Measurements from ENCODE around the gene SHISAL1.

- TF ChIP-seq, protein P1, sequence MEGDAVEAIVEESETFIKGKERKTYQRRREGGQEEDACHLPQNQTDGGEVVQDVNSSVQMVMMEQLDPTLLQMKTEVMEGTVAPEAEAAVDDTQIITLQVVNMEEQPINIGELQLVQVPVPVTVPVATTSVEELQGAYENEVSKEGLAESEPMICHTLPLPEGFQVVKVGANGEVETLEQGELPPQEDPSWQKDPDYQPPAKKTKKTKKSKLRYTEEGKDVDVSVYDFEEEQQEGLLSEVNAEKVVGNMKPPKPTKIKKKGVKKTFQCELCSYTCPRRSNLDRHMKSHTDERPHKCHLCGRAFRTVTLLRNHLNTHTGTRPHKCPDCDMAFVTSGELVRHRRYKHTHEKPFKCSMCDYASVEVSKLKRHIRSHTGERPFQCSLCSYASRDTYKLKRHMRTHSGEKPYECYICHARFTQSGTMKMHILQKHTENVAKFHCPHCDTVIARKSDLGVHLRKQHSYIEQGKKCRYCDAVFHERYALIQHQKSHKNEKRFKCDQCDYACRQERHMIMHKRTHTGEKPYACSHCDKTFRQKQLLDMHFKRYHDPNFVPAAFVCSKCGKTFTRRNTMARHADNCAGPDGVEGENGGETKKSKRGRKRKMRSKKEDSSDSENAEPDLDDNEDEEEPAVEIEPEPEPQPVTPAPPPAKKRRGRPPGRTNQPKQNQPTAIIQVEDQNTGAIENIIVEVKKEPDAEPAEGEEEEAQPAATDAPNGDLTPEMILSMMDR (IDR thresholded peaks at IDR 0.05; ENCODE audit: low read length) = no peak
- TF ChIP-seq EZH2 (IDR thresholded peaks at IDR 0.05; ENCODE audit: borderline replicate concordance, low read length) = no peak
Observed at GRCh38 chr22:44281768-44282637, 30.7 kb downstream of the SHISAL1 start.
